HG03342 (cell line): Measurements from ENCODE around the gene RPRD1A.
"Not testable (repeated sequence)": the region's sequence is repeated elsewhere in the genome, so short reads cannot be mapped to it uniquely, and the experiment has no call there.

ENCODE experiments used
- ATAC-seq: cut with Tn5 transposase; IDR thresholded peaks from one replicate; pipeline ENCODE4 v1.9.1; 2021; ENCODE audit warnings: mild to moderate bottlenecking, moderate library complexity; ENCODE audit not compliant: unreplicated experiment

The RPRD1A gene

GRCh38 chr18:36078751-36079529 lies 11.6 kb upstream of the RPRD1A start:
- ATAC-seq, result no peak

DNA sequence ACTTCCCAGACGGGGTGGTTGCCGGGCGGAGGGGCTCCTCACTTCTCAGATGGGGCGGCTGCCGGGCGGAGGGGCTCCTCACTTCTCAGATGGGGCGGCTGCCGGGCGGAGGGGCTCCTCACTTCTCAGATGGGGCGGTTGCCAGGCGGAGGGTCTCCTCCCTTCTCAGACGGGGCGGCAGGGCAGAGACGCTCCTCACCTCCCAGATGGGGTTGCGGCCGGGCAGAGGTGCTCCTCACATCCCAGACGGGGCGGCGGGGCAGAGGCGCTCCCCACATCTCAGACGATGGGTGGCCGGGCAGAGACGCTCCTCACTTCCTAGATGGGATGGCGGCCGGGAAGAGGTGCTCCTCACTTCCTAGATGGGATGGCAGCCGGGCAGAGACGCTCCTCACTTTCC lies 10.4 kb upstream of the RPRD1A start:
- ATAC-seq, result not testable (repeated sequence)

- ATAC-seq, result no peak
Observed at GRCh38 chr18:36075862-36076587, 8.7 kb upstream of the RPRD1A start.

GRCh38 chr18:36074435-36074834 lies 7.1 kb upstream of the RPRD1A start:
- no peak for ATAC-seq

DNA sequence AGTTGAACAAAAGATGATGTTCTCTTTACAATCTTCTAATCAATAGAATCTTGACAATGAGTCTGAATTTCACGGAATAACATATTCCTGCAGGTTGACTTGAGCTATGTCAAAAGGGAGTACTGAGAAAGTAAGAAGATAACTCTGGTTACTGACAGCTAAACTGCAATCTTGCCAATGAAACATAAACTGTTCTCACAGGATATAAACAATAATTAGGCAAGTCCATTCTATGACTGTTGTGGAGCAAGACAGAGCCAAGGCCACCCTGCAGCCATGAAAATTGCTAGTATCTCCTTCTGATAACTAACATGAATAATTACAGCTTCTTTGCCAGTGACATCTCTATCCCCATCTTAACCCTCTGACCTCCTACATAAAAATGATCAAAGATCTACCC lies 6.3 kb upstream of the RPRD1A start:
- no peak for ATAC-seq

GRCh38 chr18:36072406-36072805 lies 5.0 kb upstream of the RPRD1A start:
- ATAC-seq, result not testable (repeated sequence)

GRCh38 chr18:36066686-36067054 lies 689 bp downstream of the RPRD1A start:
- ATAC-seq, result peak; percentile 7

DNA sequence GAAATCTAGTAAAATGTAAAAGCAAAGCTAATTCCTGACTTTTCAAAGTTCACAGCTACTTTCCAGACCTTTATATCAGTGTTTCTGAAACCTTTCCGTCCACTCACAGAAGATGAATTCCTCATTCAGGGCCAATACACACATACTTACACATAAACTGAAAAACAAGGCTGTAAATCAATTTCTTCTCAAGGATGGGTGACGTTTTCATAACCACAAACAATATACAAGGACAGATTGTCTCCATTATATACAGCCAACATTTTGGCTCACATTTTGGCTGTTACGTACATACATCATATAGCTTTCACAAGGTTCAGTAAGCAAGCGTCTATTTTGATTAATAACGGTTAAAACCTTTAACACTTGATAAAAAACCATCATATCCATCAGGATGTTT lies 1.4 kb downstream of the RPRD1A start:
- no peak for ATAC-seq

DNA sequence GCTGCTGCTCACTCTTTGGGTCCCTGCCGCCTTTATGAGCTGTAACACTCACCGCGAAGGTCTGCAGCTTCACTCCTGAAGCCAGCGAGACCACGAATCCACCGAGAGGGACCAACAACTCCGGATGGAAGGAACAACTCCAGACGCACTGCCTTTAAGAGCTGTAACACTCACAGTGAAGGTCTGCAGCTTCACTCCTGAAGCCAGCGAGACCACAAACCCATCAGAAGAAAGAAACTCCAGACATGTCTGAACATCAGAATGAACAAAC lies 2.6 kb downstream of the RPRD1A start:
- ATAC-seq, result not testable (repeated sequence)

DNA sequence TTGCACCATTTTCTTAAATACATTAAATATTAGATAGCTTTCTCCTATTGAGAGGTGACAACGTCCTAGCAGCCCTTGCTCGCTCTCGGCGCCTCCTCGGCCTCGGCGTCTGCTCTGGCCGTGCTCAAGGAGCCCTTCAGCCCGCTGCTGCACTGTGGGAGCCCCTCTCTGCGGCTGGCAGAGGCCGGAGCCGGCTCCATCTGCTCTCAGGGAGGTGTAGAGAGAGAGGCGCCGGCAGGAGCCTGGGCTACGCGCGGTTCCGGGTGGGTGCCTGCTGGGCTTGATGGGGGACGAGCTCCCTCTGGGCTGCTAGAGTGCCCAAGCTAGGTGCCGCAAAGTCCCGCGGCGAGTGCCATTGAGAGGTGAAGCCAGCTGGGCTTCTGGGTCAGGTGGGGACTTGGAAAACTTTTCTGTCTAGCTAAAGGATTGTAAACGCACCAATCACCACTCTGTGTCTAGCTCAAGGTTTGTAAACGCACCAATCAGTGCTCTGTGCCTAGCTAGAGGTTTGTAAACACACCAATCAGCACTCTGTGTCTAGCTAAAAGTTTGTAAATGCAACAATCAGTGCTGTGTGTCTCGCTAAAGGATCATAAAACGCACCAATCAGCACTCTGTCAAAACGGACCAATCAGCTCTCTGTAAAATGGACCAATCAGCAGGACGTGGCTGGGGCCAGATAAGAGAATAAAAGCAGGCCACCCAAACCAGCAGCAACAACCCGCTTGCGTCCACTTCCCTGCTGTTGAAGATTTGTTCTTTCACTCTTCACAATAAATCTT lies 3.1 kb downstream of the RPRD1A start:
- ATAC-seq, result no peak

DNA sequence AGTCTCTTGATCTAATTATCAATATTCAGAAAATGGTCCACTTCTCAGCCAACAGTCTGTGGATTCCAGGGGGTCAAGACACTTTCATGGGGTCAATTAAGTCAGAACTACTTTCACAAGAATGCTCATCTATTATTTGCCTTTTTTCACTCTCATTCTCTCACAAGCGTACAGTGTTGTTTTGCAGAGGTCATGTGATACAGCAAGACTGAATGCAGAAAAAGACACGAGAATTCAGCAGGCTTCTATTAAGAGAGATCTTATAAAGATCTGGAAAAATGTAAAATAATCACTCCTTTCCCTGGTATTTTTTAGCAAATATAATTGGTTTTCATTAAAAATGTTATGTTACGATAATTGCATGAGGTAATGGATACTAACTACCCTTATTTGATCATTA lies 8.7 kb downstream of the RPRD1A start:
- no peak for ATAC-seq

DNA sequence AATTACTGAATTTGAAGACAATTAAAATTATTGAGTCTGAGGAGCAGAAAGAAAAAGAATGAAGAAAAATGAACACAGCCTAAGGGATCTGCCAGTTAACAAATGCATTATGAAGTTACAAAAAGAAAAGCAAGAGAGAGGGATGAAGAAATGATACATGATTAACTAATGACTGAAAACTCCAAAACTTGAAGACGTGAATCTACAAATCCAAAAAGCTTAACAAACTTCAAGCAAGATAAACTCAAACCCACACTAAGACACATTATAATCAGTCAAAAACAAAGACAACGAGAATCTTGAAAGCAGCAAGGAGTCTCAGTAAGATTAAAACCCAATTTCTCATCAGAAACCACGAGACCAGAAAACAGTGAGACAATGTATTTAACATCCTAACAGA lies 15.6 kb downstream of the RPRD1A start:
- no peak for ATAC-seq

DNA sequence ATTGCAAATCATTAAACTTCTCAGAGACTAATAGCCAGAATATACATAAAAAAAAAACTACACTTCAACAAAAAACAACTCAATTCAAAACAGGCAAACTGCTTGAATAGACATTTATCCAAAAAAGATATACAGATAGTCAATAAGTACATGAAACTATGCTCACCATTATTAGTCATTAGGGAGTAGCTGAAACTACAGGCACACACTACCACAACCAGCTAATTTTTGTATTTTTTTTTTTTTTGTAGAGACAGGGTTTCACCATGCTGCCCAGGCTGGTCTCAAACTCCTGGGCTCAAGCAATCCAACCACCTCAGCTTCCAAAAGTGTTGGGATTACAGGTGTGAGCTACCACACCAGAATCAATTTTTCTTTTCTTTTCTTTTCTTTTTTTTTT lies 16.9 kb downstream of the RPRD1A start:
- ATAC-seq, result no peak

DNA sequence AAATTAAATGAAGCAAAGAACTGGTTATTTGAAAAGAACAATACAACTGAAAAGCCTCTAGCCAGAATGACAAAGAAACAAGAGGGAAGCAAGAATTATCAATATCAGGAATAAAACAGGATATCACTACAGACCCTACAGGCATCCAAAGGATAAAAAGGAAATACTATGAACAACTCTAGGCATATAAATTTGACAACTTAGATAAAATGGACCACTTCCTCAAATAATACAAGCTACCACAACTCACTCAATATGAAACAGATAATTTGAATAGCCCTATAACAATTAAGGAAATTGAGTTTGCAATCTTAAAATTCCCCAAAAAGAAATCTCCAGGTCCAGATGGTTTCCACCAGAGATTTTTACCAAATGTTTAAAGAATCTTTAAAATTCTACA lies 19.8 kb downstream of the RPRD1A start:
- no peak for ATAC-seq

DNA sequence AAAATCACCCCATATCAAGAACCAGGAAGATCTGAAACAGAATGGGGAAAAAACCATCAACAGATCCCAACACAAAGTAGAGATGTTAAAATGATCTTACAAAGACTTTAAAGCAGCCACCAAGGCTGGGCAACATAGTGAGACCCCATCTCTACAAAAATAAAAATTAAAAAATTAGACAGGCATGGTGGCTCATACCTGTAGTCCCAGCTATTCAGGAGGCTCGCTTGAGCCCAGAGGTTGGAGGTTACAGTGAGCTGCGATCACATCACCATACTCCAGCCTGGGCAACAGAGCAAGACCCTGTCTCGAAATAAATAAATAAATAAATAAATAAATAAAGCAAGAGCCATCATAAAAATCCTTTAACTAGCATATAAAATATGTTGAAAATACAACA lies 20.5 kb downstream of the RPRD1A start:
- ATAC-seq, result no peak

GRCh38 chr18:36045241-36045991 lies 21.9 kb downstream of the RPRD1A start:
- no peak for ATAC-seq

DNA sequence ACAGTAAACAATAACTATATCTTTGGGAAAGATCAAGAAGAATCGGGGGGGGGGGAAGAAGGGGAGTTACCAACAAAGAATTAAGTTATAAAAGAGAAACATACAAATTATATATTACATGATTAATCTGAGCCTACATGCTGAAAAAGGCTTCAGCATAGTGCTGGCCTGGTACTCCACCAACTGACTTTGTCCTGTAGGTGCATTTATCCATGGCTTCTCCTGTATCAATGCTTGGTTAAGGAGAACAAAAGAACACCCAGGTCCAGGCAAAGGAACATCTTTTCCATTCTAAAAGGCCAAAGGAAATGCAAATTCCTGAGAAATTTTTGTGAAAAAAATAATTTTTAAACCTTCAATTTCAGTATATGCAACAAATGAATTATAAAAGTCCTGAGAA lies 24.2 kb downstream of the RPRD1A start:
- ATAC-seq, result no peak

GRCh38 chr18:36041146-36041545 lies 26.2 kb downstream of the RPRD1A start:
- no peak for ATAC-seq

GRCh38 chr18:36038102-36038663 lies 29.2 kb downstream of the RPRD1A start:
- ATAC-seq, result no peak

GRCh38 chr18:36035253-36035652 lies 32.1 kb downstream of the RPRD1A start:
- ATAC-seq, result no peak

GRCh38 chr18:36034299-36034895 lies 33.0 kb downstream of the RPRD1A start:
- ATAC-seq, result no peak
